ENCODE results near the gene ZNF511.

Gene ZNF511

DNA sequence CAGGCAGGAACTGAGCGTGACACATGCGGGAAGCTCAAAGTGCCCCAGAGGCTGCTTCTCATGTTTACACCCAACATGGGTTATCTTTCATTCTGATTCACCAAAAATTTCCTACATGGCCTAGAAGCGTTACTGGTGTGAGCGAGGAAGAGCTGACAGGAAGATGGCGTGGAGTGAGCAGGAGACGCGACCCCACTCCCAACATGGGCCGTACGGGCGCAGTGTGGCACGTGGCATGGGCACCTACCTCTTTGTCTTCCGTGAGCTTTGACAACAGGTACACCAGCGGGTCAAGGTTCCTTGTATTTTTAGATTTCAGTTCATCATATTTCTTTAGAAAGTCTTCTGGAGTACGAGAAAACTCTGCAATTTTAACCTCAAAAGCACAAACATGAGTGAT is 9.0 kb upstream of the ZNF511 start:
- no peaks in the 10 kb centered on the region for H3K27me3 ChIP-seq (ENCODE audit: insufficient read depth, low read length)

DNA sequence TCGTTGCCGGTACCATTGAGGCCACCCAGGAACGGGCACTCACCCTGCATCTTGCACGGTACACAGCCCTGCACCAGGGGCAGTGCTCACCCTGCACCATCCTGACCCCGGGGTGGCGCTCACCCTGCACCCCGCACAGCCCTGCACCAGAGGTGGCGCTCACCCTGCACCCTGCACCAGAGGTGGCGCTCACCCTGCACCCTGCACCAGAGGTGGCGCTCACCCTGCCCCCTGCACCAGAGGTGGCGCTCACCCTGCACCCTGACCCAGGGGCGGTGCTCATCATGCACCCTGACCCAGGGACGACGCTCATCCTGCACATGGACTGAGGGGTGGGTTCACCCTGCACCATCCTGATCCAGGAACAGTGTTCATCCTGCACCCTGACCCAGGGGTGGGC is 6.5 kb upstream of the ZNF511 start:
- Histone ChIP-seq H3K36me3 (ENCODE audit: insufficient read depth, low read depth, low read length) (peaks cover 42% of the 10 kb centered on the region), H3K27me3 (ENCODE audit: insufficient read depth, low read length) (no peaks in the 10 kb centered on the region), H3K4me1 (ENCODE audit: insufficient read depth, low read length) (no peaks in the 10 kb centered on the region), H3K9me3 (ENCODE audit: insufficient read depth, low read depth, low read length) (no peaks in the 10 kb centered on the region), H3K9ac (ENCODE audit: low read depth, low read length) (no peak overlapping the region), H3K4me3 (ENCODE audit: low read length) (no peak overlapping the region), H3K27ac (ENCODE audit: low read length) (no peak overlapping the region)

More for the DNA sequence above, 9.0 kb upstream of the ZNF511 start:
- no peak overlapping the region for H3K27ac ChIP-seq (ENCODE audit: low read length)
- peaks cover 61% of the 10 kb centered on the region for H3K36me3 ChIP-seq (ENCODE audit: insufficient read depth, low read depth, low read length)
- H3K9ac ChIP-seq (ENCODE audit: low read depth, low read length): no peak overlapping the region
- no peaks in the 10 kb centered on the region for H3K9me3 ChIP-seq (ENCODE audit: insufficient read depth, low read depth, low read length)
- H3K4me1 ChIP-seq (ENCODE audit: insufficient read depth, low read length): no peaks in the 10 kb centered on the region
- H3K4me3 ChIP-seq (ENCODE audit: low read length): no peak overlapping the region

DNA sequence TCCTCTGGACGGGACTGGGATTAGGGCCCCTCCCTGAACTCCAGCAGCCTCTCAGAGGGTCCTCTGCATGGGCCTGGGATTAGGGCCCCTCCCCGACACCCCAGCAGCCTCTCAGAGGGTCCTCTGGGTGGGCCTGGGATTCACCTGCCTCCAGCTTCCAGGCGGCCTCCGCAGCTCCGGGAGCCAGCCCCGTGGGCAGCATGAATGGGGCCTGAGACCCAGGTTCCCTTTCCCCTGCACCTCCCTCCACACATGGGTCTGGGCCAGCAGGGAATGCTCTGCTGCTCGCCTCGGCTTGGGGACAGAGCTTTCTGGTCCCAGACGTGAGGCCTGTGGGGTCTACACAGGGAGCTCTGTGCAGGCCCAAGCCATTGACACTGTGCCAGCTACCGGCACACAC is 5.5 kb upstream of the ZNF511 start:
- Histone ChIP-seq H3K4me3 (ENCODE audit: low read length) (no peak overlapping the region), H3K27me3 (ENCODE audit: insufficient read depth, low read length) (no peaks in the 10 kb centered on the region), H3K9me3 (ENCODE audit: insufficient read depth, low read depth, low read length) (no peaks in the 10 kb centered on the region), H3K27ac (ENCODE audit: low read length) (no peak overlapping the region), H3K9ac (ENCODE audit: low read depth, low read length) (no peak overlapping the region), H3K4me1 (ENCODE audit: insufficient read depth, low read length) (no peaks in the 10 kb centered on the region; the same call in 1 of the 2 replicates), H3K36me3 (ENCODE audit: insufficient read depth, low read depth, low read length) (peaks cover 32% of the 10 kb centered on the region)

DNA sequence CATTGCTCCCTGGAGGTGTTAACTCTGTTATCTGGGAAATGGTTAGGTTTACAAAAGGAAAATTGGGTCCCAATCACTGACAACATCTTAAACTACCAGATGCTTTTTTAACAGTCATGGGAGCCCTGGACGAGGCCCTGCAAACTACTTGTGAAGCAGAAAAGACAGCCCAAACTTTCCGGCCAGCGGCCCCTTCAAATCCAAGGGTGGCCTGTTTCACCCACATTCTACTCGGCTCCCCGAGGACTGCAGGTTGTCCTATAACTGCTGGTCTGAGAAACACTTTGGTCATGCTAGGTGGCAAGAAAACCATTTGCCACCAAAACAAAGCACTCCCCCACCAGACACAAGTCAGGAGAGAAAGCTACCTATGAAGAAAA is 2.6 kb upstream of the ZNF511 start:
- Histone ChIP-seq H3K27me3 (ENCODE audit: insufficient read depth, low read length) (no peaks in the 10 kb centered on the region), H3K9ac (ENCODE audit: low read depth, low read length) (no peak overlapping the region), H3K27ac (ENCODE audit: low read length) (no peak overlapping the region), H3K4me1 (ENCODE audit: insufficient read depth, low read length) (peaks cover 3% of the 10 kb centered on the region; the same call in 1 of the 2 replicates), H3K4me3 (ENCODE audit: low read length) (no peak overlapping the region), H3K9me3 (ENCODE audit: insufficient read depth, low read depth, low read length) (no peaks in the 10 kb centered on the region), H3K36me3 (ENCODE audit: insufficient read depth, low read depth, low read length) (peaks cover 21% of the 10 kb centered on the region)

DNA sequence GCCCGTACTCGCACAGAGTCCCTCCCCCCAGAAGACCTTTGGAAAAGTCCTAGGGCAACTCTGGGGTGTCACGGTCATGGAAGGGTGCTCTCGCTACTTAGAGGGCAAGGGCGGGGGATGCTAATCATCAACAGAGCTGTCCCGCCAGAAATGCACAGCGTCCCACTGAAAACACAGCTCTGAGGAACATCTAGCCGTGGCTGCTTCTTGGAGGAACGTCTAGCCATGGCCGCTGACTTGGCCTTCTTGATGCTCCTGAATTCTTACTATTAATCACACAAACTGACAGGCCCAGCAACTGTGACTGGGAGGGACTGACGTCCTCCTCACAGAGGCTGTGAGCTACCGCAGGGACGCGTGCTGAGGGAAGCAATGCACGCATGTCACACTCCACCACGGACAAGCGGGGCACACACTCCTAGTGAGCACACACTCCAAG is 1.8 kb upstream of the ZNF511 start:
- Histone ChIP-seq H3K27me3 (ENCODE audit: insufficient read depth, low read length) (no peaks in the 10 kb centered on the region), H3K27ac (ENCODE audit: low read length) (no peak overlapping the region), H3K9me3 (ENCODE audit: insufficient read depth, low read depth, low read length) (no peaks in the 10 kb centered on the region), H3K4me1 (ENCODE audit: insufficient read depth, low read length) (peaks cover 3% of the 10 kb centered on the region; the same call in 1 of the 2 replicates), H3K9ac (ENCODE audit: low read depth, low read length) (no peak overlapping the region), H3K4me3 (ENCODE audit: low read length) (no peak overlapping the region; the same call in 1 of the 2 replicates), H3K36me3 (ENCODE audit: insufficient read depth, low read depth, low read length) (peaks cover 30% of the 10 kb centered on the region)

DNA sequence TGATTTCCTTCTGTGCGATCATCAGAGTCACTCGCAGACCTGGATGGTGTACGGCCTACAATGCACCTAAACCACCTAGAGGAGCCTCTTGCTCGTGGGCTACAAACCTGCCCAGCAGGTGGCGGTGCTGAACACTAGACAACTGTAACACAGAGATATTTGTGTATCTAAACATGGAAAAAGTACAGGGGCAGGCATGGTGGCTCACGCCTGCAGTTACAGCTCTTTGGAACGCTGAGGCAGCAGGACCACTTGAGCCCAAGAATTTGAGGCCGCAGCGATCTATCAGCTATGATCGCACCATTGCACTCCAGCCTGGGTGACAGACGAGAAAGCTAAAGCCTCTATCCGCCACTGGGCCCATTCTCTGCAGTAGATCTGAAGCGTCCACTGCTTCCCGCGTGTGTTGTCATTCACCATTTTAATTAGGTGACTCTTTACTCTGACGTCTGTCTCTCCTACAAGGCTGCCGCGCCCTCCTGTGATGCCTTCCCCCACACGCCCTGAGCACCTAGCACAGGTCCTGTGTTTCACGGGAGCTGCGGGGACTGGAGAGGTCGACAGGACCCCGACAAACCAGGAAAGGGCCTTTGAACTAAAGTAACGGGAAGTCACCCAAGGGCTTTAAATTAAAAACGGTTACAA is 816 bp upstream of the ZNF511 start:
- no peaks in the 10 kb centered on the region for H3K27me3 ChIP-seq (ENCODE audit: insufficient read depth, low read length)
- no peaks in the 10 kb centered on the region for H3K9me3 ChIP-seq (ENCODE audit: insufficient read depth, low read depth, low read length)
- H3K4me1 ChIP-seq (ENCODE audit: insufficient read depth, low read length): peaks cover 3% of the 10 kb centered on the region; the same call in 1 of the 2 replicates
- no peak overlapping the region for H3K27ac ChIP-seq (ENCODE audit: low read length)
- peak overlapping the region; percentile 95 for H3K4me3 ChIP-seq (ENCODE audit: low read length)
- H3K36me3 ChIP-seq (ENCODE audit: insufficient read depth, low read depth, low read length): peaks cover 35% of the 10 kb centered on the region
- H3K9ac ChIP-seq (ENCODE audit: low read depth, low read length): peak overlapping the region; percentile 90

DNA sequence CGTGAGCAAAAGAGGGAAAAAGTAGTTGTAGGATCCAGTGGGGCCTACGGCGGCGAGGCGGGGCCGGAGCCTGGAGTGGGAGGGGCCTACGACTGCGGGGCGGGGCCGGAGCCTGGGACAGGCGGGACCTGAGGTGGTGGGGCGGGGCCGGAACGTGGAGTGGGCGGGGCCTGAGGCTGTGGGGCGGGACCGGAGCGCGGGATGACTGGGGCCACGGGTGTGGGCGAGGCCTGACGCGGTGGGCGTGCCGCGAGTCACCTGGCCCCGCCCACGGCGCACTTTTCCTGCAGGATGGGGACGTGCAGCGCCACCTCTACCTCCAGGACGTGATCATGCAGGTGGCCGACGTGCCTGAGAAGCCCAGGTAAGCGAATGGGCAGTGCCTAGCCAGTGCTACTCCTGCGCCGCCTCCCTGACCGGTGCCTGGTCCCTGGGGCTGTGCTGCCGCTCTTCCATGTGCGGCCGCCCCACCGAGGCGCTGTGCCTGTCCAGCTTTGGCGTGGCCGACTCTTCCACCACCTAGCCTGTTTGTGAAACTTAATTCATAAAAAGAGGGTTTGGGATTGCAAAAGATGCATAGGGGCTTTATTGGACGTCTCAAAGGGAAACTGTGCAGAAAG is 496 bp downstream of the ZNF511 start:
- Histone ChIP-seq H3K9ac (ENCODE audit: low read depth, low read length) (peak overlapping the region; percentile 90), H3K4me3 (ENCODE audit: low read length) (peak overlapping the region; percentile 95), H3K27me3 (ENCODE audit: insufficient read depth, low read length) (no peaks in the 10 kb centered on the region), H3K27ac (ENCODE audit: low read length) (peak overlapping the region; percentile 93), H3K36me3 (ENCODE audit: insufficient read depth, low read depth, low read length) (peaks cover 38% of the 10 kb centered on the region), H3K4me1 (ENCODE audit: insufficient read depth, low read length) (peaks cover 3% of the 10 kb centered on the region; the same call in 1 of the 2 replicates), H3K9me3 (ENCODE audit: insufficient read depth, low read depth, low read length) (no peaks in the 10 kb centered on the region)

DNA sequence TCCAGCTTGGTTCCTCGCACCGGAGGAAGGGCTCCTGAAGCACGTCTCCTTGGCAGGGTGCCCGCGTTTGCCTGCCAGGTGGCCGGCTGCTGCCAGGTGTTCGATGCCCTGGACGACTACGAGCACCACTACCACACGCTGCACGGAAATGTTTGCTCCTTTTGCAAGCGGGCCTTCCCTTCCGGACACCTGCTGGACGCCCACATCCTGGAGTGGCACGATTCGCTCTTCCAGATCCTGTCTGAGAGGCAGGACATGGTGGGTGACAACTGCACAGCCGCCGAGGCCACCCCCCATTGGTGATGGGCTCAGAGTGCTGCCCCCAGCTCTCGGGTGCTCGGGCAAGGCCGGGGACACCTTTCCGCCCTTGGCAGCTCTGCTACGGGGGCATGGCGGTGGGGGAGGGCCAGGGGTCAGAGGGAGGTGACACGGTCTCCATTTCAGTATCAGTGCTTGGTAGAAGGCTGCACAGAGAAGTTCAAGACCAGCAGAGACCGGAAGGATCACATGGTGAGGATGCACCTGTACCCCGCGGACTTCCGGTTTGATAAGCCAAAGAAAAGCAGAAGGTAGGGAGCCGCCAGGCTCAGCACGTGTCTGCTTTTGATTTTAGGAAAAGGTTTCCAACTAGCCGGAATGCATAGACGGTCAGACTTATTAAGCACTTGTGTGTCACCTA is 1.1 kb downstream of the ZNF511 start:
- H3K27me3 ChIP-seq (ENCODE audit: insufficient read depth, low read length): no peaks in the 10 kb centered on the region
- peaks cover 38% of the 10 kb centered on the region for H3K36me3 ChIP-seq (ENCODE audit: insufficient read depth, low read depth, low read length)
- H3K9me3 ChIP-seq (ENCODE audit: insufficient read depth, low read depth, low read length): no peaks in the 10 kb centered on the region
- no peak overlapping the region for H3K9ac ChIP-seq (ENCODE audit: low read depth, low read length)
- H3K4me3 ChIP-seq (ENCODE audit: low read length): peak overlapping the region; percentile 58; the same call in 1 of the 2 replicates
- peaks cover 3% of the 10 kb centered on the region; the same call in 1 of the 2 replicates for H3K4me1 ChIP-seq (ENCODE audit: insufficient read depth, low read length)
- H3K27ac ChIP-seq (ENCODE audit: low read length): no peak overlapping the region

DNA sequence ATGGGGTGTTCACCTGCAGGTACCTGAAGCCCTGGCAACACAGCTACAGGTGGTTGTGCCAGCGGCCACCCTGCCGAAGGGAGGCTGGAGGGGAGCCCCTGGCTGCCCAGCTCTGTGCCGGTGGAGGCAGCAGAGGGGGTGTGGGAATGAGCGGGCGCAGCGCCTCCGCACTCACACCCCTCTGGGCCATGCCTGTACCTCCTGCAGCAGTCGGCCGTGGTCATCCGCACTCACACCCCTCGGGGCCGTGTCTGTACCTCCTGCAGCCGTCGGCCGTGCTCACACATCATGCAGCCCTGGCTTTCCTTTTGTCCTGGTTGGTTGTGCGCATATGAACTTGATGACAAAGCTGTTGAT is 1.7 kb downstream of the ZNF511 start:
- no peak overlapping the region for H3K27ac ChIP-seq (ENCODE audit: low read length)

DNA sequence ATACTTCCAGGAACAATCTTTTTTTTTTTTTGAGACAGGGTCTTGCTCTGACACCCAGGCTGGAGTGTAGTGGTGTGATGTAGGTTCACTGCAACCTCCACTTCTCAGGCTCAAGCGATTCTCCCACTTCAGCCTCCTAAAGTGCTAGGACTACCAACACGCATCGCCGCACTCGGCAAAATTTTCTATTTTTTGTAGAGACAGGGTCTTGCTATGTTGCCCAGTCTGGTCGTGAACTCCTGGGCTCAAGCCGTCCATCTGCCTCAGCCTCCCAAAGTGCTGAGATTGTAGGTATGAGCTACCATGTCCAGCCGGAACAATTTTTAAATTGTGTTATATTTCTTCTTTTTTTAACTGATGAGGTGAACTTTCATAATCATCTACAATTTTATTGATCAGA is 2.1 kb downstream of the ZNF511 start:
- no peak overlapping the region for H3K4me3 ChIP-seq (ENCODE audit: low read length)
- H3K4me1 ChIP-seq (ENCODE audit: insufficient read depth, low read length): peaks cover 3% of the 10 kb centered on the region; the same call in 1 of the 2 replicates
- no peak overlapping the region for H3K9ac ChIP-seq (ENCODE audit: low read depth, low read length)
- no peaks in the 10 kb centered on the region for H3K9me3 ChIP-seq (ENCODE audit: insufficient read depth, low read depth, low read length)
- peaks cover 38% of the 10 kb centered on the region for H3K36me3 ChIP-seq (ENCODE audit: insufficient read depth, low read depth, low read length)
- no peak overlapping the region for H3K27ac ChIP-seq (ENCODE audit: low read length)
- H3K27me3 ChIP-seq (ENCODE audit: insufficient read depth, low read length): no peaks in the 10 kb centered on the region

More for the DNA sequence above, 1.7 kb downstream of the ZNF511 start:
- peaks cover 38% of the 10 kb centered on the region for H3K36me3 ChIP-seq (ENCODE audit: insufficient read depth, low read depth, low read length)
- H3K9ac ChIP-seq (ENCODE audit: low read depth, low read length): no peak overlapping the region
- no peaks in the 10 kb centered on the region for H3K27me3 ChIP-seq (ENCODE audit: insufficient read depth, low read length)
- H3K4me3 ChIP-seq (ENCODE audit: low read length): no peak overlapping the region
- no peaks in the 10 kb centered on the region for H3K9me3 ChIP-seq (ENCODE audit: insufficient read depth, low read depth, low read length)
- H3K4me1 ChIP-seq (ENCODE audit: insufficient read depth, low read length): peaks cover 3% of the 10 kb centered on the region; the same call in 1 of the 2 replicates

DNA sequence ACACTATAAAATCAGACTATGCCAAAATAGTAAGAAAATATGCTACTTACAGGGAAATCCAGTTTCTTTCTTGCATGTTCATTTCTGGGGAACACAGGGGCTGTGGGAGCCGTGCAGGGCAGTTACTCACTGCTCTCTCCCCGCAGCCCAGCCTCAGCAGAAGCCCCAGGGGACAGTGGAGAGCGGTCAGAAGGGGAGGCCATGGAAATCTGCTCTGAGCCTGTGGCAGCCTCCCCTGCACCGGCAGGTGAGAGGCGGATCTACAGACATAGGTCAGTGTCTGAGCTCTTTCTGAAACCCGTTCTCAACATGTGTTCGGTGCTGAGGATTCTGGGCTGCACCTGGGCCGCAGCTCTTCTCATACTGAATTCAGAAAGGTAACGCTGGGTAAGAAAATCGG is 2.9 kb downstream of the ZNF511 start:
- H3K4me3 ChIP-seq (ENCODE audit: low read length): no peak overlapping the region
- no peak overlapping the region for H3K27ac ChIP-seq (ENCODE audit: low read length)
- H3K27me3 ChIP-seq (ENCODE audit: insufficient read depth, low read length): no peaks in the 10 kb centered on the region
- no peak overlapping the region for H3K9ac ChIP-seq (ENCODE audit: low read depth, low read length)
- H3K4me1 ChIP-seq (ENCODE audit: insufficient read depth, low read length): peaks cover 3% of the 10 kb centered on the region; the same call in 1 of the 2 replicates
- no peaks in the 10 kb centered on the region for H3K9me3 ChIP-seq (ENCODE audit: insufficient read depth, low read depth, low read length)
- peaks cover 38% of the 10 kb centered on the region for H3K36me3 ChIP-seq (ENCODE audit: insufficient read depth, low read depth, low read length)

Measured in iPS-20b (cell line).